ENCODE results near the gene SLC22A7. TPM values are rescaled to one million over a fixed set of nuclear protein-coding genes. Genes with fewer than 3 reads are reported as not detected.

The SLC22A7 gene
- total RNA-seq, 1 experiment from 2014 or later = not detected

- no peak for DNase-seq (ENCODE audit: low read depth in 1 of 2, low spot score in 2 of 2)
- H3K36me3 ChIP-seq = no peaks in the 10 kb centered on the region
- H3K4me3 ChIP-seq = no peak overlapping the region
Measured at GRCh38 chr6:43260791-43261190, 37.3 kb upstream of the SLC22A7 start.

GRCh38 chr6:43261198-43261597 is 36.9 kb upstream of the SLC22A7 start:
- Histone ChIP-seq H3K27ac (no peak overlapping the region), H3K27me3 (replicated peaks) (0 out of 2 replicates have a peak, but pooled peaks cover 1% of the 10 kb centered on the region), H3K4me3 (no peak overlapping the region), H3K4me1 (replicated peaks) (no peaks in the 10 kb centered on the region), H3K9me3 (replicated peaks) (no peaks in the 10 kb centered on the region), H3K36me3 (no peaks in the 10 kb centered on the region)
- no peak for DNase-seq (ENCODE audit: low read depth in 1 of 2, low spot score in 2 of 2)

More at GRCh38 chr6:43260791-43261190, 37.3 kb upstream of the SLC22A7 start:
- H3K9me3 ChIP-seq (replicated peaks) = no peaks in the 10 kb centered on the region
- no peaks in the 10 kb centered on the region for H3K27me3 ChIP-seq (replicated peaks)
- no peaks in the 10 kb centered on the region for H3K4me1 ChIP-seq (replicated peaks)
- no peak overlapping the region for H3K27ac ChIP-seq

GRCh38 chr6:43262000-43262779 is 35.9 kb upstream of the SLC22A7 start:
- H3K9me3 ChIP-seq (replicated peaks) = no peaks in the 10 kb centered on the region
- H3K4me3 ChIP-seq = no peak overlapping the region
- H3K4me1 ChIP-seq (replicated peaks) = no peaks in the 10 kb centered on the region
- no peak for DNase-seq (ENCODE audit: low read depth in 1 of 2, low spot score in 2 of 2)
- no peak overlapping the region for H3K27ac ChIP-seq
- no peaks in the 10 kb centered on the region for H3K36me3 ChIP-seq
- H3K27me3 ChIP-seq (replicated peaks) = 0 out of 2 replicates have a peak, but pooled peaks cover 3% of the 10 kb centered on the region

DNA sequence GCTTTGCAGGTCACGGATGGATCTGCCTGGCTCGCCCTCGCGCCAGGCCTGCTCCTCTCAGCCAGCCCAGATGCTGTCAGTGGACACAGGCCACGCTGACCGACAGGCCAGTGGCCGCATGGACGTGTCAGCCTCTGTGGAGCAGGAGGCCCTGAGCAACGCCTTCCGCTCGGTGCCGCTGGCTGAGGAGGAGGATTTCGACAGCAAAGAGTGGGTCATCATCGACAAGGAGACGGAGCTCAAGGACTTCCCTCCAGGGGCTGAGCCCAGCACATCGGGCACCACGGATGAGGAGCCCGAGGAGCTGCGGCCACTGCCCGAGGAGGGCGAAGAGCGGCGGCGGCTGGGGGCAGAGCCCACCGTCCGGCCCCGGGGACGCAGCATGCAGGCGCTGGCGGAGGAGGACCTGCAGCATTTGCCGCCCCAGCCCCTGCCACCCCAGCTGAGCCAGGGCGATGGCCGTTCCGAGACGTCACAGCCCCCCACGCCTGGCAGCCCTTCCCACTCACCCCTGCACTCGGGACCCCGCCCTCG is 35.2 kb upstream of the SLC22A7 start:
- no peaks in the 10 kb centered on the region for H3K36me3 ChIP-seq

GRCh38 chr6:43263314-43264178 is 34.5 kb upstream of the SLC22A7 start:
- Histone ChIP-seq H3K4me1 (replicated peaks) (peaks cover 2% of the 10 kb centered on the region), H3K4me3 (no peak overlapping the region), H3K9me3 (replicated peaks) (no peaks in the 10 kb centered on the region), H3K27ac (no peak overlapping the region), H3K36me3 (no peaks in the 10 kb centered on the region), H3K27me3 (replicated peaks) (0 out of 2 replicates have a peak, but pooled peaks cover 3% of the 10 kb centered on the region)
- DNase-seq (ENCODE audit: low read depth in 1 of 2, low spot score in 2 of 2) = peak; percentile 49 to 75

More for the DNA sequence above, 35.2 kb upstream of the SLC22A7 start:
- Histone ChIP-seq H3K9me3 (replicated peaks) (no peaks in the 10 kb centered on the region), H3K4me3 (no peak overlapping the region), H3K27me3 (replicated peaks) (0 out of 2 replicates have a peak, but pooled peaks cover 3% of the 10 kb centered on the region), H3K27ac (no peak overlapping the region), H3K4me1 (replicated peaks) (no peaks in the 10 kb centered on the region)
- DNase-seq (ENCODE audit: low read depth in 1 of 2, low spot score in 2 of 2) = no peak

GRCh38 chr6:43264599-43265145 is 33.4 kb upstream of the SLC22A7 start:
- Histone ChIP-seq H3K27me3 (replicated peaks) (0 out of 2 replicates have a peak, but pooled peaks cover 3% of the 10 kb centered on the region), H3K4me1 (replicated peaks) (peaks cover 14% of the 10 kb centered on the region), H3K36me3 (no peaks in the 10 kb centered on the region), H3K9me3 (replicated peaks) (no peaks in the 10 kb centered on the region), H3K4me3 (no peak overlapping the region), H3K27ac (no peak overlapping the region)
- no peak for DNase-seq (ENCODE audit: low read depth in 1 of 2, low spot score in 2 of 2)

DNA sequence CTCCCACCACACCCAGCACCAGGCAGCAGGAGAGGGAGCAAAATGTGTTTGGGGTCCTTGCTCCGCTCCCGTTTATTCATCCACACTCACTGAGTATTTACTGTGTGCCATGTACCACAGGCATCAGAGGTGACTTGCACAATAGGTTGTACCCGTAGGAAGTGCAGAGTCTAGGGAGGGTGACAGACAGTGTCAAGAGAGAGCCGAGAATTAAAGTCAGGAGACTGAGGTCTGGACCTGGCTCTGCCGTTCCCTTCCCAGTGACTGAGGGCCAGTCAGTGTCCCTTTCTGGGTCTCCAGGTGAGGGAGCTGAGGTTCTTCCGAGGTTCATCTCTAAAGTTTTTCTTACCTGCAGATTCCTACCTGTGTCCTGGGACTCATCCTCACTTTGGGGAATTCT is 32.5 kb upstream of the SLC22A7 start:
- peaks cover 20% of the 10 kb centered on the region for H3K4me1 ChIP-seq (replicated peaks)
- no peaks in the 10 kb centered on the region for H3K9me3 ChIP-seq (replicated peaks)
- no peaks in the 10 kb centered on the region for H3K36me3 ChIP-seq
- DNase-seq (ENCODE audit: low read depth in 1 of 2, low spot score in 2 of 2) = no peak
- no peak overlapping the region for H3K4me3 ChIP-seq
- H3K27me3 ChIP-seq (replicated peaks) = 0 out of 2 replicates have a peak, but pooled peaks cover 3% of the 10 kb centered on the region
- no peak overlapping the region for H3K27ac ChIP-seq

DNA sequence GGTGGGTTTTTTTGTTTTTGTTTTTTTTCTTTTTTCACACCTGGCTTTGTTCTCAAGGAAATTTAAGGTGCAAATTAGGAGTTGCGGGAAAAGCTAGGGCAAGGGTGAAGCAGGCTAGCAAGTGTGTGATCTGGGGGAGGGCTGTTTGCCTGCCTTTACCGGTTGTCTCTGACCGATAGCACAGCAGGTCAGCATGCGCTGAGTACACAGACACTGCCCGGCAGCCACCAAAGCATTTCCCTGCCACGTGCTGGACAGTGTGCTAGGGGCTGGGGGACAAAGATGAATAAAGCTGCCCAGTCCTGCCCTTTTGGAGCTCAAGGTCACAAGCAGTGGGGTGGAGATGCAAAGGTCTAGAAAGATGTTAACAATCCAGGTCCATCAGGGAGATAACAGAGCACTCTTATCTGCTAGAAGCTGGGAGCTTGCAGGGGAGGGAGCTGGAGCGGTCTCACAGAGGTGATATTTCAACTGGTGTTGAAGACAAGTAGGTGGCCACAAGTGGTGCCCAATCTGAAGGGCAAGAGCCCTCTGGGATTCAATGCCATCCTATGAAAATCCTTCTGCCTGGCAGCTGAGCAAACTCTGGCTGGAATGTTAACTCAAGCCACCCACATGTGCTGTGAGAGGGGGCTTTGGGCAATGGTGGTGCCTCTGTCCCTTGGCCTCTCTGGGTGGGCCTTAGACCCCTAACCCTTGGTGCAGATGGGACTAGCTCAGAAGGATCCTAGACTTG is 30.3 kb upstream of the SLC22A7 start:
- Histone ChIP-seq H3K4me3 (no peak overlapping the region), H3K36me3 (no peaks in the 10 kb centered on the region), H3K27ac (no peak overlapping the region), H3K4me1 (replicated peaks) (peaks cover 20% of the 10 kb centered on the region), H3K9me3 (replicated peaks) (no peaks in the 10 kb centered on the region), H3K27me3 (replicated peaks) (peaks cover 4% of the 10 kb centered on the region; the same call in 1 of the 2 replicates)
- DNase-seq (ENCODE audit: low read depth in 1 of 2, low spot score in 2 of 2) = no peak

GRCh38 chr6:43268355-43268700 is 29.7 kb upstream of the SLC22A7 start:
- DNase-seq (ENCODE audit: low read depth in 1 of 2, low spot score in 2 of 2) = no peak
- peaks cover 20% of the 10 kb centered on the region for H3K4me1 ChIP-seq (replicated peaks)
- no peak overlapping the region for H3K4me3 ChIP-seq
- H3K27me3 ChIP-seq (replicated peaks) = peaks cover 9% of the 10 kb centered on the region; the same call in 1 of the 2 replicates
- no peaks in the 10 kb centered on the region for H3K9me3 ChIP-seq (replicated peaks)
- no peak overlapping the region for H3K27ac ChIP-seq
- H3K36me3 ChIP-seq = no peaks in the 10 kb centered on the region

DNA sequence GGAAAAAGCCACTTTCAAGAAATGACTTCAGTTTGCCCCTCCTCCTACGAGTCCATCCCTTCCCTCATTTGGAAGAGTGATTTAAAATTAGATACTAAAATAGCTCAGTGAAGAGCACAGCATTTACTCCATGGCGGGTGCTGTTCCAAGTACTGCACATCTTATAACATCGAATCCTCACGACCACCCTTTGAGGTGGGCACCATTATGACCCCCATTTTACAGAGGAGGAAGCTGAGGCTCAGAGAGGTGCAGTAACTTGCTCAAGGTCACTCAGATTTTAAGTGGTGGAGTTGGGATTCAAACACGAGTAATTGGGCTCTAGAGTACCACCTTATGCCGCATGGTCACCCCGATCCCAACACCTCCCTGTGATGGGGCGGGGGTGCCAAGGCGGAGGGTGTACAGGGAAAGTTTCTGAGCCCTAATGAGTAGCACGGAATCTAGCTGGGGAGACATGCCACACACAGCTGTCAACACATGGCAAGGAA is 29.2 kb upstream of the SLC22A7 start:
- H3K9me3 ChIP-seq (replicated peaks) = no peaks in the 10 kb centered on the region
- no peak overlapping the region for H3K4me3 ChIP-seq
- DNase-seq (ENCODE audit: low read depth in 1 of 2, low spot score in 2 of 2) = no peak
- H3K27ac ChIP-seq = no peak overlapping the region
- H3K36me3 ChIP-seq = no peaks in the 10 kb centered on the region
- peaks cover 12% of the 10 kb centered on the region for H3K27me3 ChIP-seq (replicated peaks)
- peaks cover 20% of the 10 kb centered on the region for H3K4me1 ChIP-seq (replicated peaks)

DNA sequence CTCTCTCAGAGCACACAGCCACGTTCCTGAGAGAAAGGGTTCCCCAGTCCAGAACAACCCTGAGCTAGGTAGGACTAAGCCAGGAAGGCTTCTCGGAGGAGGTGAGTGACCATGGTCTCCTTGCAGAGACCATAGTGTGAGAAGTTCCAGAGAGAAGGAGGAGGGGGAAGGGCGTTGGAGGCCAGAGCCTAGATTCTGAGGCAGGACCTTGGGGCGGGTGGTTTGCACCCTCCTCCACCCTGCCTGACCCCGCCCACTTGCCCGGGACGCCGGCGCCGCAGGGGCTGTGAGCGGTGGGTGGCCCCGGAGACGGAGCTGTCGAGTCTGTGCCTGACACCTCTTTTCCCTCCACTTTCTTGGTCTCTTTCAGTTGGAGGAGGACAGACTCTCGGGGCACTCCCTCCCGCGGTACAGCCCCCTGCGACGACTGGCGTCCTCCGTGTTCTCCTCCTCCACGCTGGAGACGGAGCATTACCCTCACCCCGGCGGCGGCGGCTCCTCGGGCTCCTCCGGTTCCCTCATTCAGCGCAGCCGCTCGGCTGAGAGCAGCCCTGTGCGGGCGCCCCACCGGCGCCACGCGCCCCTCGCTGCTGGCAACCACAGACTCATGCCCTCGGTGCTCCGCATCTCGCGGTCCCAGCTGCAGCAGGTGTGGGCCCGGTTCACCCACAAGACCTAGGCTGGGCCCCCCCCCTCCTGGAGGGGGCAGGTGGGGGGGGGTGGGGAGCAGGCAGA is 28.6 kb upstream of the SLC22A7 start:
- no peaks in the 10 kb centered on the region for H3K9me3 ChIP-seq (replicated peaks)
- H3K36me3 ChIP-seq = no peaks in the 10 kb centered on the region
- H3K4me3 ChIP-seq = peak overlapping the region; percentile 25
- peaks cover 18% of the 10 kb centered on the region for H3K27me3 ChIP-seq (replicated peaks)
- H3K27ac ChIP-seq = no peak overlapping the region
- H3K4me1 ChIP-seq (replicated peaks) = peaks cover 20% of the 10 kb centered on the region
- DNase-seq (ENCODE audit: low read depth in 1 of 2, low spot score in 2 of 2) = peak; percentile 68 to 74

GRCh38 chr6:43271103-43271815 is 26.8 kb upstream of the SLC22A7 start:
- peaks cover 22% of the 10 kb centered on the region for H3K27me3 ChIP-seq (replicated peaks)
- no peak overlapping the region for H3K27ac ChIP-seq
- no peak for DNase-seq (ENCODE audit: low read depth in 1 of 2, low spot score in 2 of 2)
- peaks cover 20% of the 10 kb centered on the region for H3K4me1 ChIP-seq (replicated peaks)
- no peak overlapping the region for H3K4me3 ChIP-seq
- H3K36me3 ChIP-seq = no peaks in the 10 kb centered on the region
- H3K9me3 ChIP-seq (replicated peaks) = no peaks in the 10 kb centered on the region
